ENCODE measurements around the gene LSP1.

Gene LSP1

DNA sequence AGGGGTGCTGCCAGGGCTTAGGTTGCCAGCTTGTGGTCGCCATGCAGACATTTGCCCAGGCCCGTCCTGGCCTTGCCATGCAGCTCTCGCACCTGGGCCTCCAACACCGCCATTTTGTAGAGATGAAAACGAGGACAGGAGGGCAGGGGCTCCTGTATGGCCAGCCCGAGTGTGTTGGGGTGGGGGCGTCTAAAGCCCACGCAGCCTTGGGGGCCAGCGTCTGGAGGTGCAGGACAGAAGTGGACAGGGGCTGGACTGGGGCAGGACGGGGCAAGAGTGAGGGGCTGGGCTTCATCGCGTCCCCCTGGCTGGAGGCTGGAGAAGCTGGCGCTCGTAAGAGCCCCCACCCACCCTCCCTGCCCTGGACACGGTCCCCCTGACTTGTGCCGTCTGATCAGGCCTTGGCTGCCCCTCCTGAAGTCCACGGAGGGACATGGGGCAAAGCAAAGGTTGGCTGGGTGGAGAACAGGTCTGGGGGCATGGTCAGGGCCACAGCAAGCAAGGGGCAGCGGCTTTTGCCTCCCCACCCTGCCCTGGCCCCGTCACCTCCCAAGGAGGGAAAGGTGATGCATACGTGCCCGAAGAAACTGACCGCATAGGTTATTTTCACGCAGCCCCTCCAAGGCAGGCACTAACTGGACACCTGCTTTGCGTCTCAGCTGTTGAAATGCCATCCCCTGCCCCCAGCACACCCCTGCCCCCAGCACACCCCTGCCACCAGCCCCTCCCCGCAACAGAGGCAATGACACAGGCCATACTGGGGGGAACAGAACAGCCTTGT, 67.4 kb downstream of the LSP1 start:
- no peak for DNase-seq

DNA sequence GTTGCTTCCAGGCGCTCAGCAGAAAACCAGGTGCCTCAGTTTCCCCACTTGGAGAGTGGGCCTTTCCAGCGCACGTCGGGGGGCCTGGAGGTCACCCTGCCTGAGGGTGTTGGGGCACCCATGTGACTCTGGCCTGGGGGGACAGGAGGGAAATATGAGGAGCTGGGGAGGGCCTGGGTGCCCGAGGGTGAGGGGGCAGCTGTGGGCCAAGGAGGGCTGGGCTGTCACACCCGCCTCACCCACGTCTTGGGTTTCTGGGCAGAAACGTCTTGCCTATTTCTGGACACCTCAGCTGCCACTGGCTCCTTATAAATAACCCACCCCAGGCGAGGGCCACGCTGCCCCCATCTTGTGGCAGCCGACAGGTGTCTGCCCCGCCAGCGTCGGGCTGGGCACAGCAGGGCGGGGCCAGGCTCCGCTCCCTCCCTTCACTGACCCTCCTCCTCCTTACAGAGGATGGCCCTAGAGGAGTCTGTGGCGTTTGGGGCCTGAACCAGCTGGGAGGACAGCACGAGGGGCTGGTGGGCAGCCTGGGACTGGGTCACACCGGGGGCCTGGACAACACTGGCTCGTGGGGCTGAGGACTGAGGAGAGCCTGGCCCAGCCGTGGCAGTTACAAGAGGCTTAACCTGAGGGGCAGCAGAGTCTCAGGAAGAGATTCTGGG, 68.2 kb downstream of the LSP1 start:
- DNase-seq, result no peak

DNA sequence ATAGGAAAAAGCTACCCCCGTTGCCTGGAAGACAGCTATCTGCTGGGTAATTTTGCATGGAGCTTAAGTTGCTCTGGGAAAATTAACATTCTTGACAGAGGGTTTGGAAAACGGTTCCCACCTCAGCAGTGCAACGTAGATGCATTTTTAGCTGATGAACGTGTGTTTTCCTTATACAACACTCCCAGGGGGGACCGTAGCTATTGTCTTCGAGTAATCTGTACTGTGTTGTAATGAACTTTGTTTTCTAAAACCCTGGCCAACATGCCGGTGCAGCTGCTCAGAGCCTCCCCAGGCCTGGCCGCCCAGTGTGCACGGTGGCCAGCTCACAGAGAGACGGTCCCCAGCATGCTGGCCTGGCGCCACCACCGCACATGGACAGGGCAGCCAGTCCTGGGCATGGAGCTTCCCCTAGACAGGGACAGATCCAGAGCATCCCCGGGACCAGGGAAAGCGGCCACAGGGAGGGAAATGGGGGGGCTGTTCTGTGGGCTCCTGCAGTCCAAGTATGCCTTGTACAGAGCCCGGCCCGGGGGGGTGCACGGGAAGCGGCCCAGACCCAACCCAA, 68.8 kb downstream of the LSP1 start:
- DNase-seq, result no peak

DNA sequence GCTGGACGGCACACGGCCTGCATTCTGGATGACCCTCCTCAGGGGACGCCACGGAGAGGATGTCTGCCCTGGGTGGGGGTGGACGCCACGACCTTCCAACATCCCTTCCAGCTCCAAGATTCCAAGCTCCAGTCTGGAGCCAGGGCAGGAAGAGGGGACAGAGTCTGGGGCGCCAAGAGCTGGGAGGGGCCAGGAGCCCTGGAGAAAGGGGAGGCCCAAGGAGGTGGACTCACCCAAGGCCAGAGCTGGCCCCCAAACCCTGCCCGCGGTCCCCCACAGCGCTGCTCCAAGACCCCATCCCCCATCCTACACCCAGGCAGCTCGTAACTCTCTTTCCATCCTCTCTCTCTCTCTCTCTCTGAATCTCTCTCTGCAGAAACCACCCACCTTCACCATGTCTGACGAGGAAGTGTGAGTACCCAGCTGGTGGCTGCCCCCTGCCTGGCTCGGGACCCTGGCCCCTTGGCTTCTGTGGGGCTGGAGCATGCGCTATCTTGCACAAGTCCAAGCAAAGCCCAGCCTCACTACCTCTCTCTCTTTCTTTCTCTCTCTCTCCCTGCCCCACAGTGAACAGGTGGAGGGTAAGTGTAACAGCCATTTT, 69.7 kb downstream of the LSP1 start:
- DNase-seq, result no peak

- DNase-seq, result no peak
Measured at GRCh38 chr11:1923201-1923956, 70.5 kb downstream of the LSP1 start.

GRCh38 chr11:1924181-1924580, 71.3 kb downstream of the LSP1 start:
- no peak for DNase-seq

DNA sequence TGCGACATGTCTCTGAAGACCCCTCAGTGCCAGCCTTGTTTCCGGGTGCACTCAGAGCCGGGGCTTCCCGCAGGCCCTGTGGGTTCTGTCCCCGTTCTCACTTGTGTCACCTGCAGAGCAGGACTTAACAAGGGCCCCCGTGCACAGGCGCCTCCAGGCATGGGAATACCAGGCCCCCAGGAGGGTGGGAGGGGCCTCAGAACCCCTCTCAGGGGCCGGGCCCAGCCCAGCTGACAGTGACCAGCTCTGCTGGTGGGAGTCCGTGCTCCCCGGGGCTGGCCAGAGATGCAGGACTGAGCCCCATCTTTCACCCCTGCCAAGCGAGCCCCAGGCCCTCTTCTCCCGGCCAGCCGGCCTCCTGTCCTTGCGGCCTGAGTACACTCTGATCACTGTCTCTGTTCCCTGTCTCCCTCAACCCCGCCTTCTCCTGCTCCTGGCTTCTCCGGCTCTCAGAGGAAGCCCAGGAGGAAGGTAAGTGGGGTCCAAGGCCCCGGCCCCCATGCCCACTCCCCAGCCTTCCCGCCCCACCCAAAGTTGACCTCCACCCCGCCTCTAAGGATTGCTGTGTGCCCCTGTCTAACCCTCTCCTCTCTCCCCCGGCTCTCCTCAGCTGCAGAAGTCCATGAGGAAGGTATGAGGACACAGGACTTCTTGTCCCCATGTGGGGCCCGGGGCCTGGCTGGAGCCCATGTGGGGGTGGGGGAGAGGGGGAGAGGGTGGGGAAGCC, 71.9 kb downstream of the LSP1 start:
- DNase-seq, result no peak

- no peak for DNase-seq
Measured at GRCh38 chr11:1925373-1926155, 72.7 kb downstream of the LSP1 start.

- DNase-seq, result no peak
Measured at GRCh38 chr11:1926156-1927025, 73.5 kb downstream of the LSP1 start.

GRCh38 chr11:1927026-1927847, 74.4 kb downstream of the LSP1 start:
- no peak for DNase-seq

- DNase-seq, result no peak
Measured at GRCh38 chr11:1927848-1928469, 75.1 kb downstream of the LSP1 start.

GRCh38 chr11:1928470-1928890, 75.6 kb downstream of the LSP1 start:
- DNase-seq, result no peak

- no peak for DNase-seq
Measured at GRCh38 chr11:1928891-1929541, 76.1 kb downstream of the LSP1 start.

DNA sequence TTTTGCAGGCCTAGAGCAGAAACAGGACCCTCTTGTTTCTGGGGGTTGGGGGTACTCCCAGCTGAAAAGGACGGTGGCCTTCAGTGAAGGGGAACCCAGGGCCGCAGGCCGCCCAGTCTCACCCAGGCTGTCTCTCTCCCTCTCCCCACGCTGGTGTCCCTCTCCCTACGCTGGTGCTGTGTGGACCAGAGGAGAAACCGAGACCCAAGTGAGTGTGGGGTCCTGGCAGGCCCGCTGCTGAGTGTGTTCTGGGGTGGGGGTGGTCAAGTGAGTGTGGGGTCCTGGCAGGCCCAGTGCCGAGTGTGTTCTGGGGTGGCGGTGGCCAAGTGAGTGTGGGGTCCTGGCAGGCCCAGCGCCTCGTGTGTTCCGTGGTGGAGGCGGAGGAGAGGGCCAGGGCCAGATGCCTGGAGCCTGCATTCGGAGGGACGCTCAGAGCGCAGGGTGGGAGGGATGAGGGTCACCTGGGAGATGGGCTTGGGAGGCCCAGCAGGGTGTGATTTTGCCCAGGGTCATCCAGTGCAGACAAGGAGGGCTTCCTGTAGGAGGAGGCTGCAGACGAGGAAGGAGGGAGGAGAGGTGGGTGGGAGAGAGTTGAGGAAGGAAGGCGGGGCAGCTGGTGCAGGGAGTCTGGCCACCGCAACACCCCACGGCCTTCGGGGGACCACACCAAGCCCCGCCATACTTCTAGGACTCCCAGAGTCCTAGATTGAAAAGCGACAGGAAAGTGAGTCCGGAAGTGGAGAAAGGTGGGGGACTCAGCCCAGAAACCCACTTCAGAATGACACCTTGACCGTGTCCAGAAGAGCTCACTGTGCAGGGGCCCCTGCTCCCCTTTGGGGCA, 77.0 kb downstream of the LSP1 start:
- DNase-seq, result no peak

GRCh38 chr11:1930462-1930830, 77.6 kb downstream of the LSP1 start:
- no peak for DNase-seq

DNA sequence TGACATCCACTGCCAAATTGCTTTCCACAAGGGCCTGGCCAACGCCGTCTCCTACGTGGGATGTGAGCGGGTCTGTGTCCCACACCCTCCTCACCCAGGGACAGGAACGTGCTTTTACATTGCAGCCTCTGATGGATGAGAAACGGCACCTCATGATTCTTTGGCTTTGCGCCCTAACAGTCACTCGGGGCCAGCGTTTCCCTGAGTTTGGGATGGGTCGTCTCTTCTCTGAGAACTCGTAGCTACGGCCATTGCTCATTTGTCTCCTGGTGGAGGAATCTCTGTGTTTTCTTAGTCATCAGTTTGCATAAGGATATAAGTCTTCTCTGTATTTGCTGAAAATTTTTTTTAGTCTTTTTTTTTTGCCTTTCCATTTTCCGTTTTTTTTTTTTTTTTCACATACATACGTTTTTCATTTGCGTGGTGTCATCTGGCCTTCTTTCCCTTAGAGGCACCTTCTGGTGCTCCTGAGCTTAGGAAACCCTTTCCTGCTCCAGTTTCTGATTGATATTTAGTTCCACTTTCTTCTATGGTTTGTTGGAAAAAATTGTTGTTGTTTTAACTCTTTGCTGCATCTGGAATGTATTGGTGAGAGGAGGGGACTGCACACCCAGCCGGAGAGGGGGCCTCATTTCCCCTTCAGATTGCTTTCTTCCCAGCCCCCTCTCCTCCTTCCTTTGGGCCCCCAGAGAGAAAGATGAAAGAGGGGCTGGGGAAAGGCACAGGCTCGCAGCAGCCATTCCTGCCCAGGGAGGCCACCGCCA, 78.6 kb downstream of the LSP1 start:
- DNase-seq, result no peak

- DNase-seq, result no peak
Measured at GRCh38 chr11:1932105-1932480, 79.2 kb downstream of the LSP1 start.
